AG09309 (cell line): ENCODE results near the gene GRIK1.

ENCODE experiments used
- DNase-seq: peaks from one replicate; pipeline ENCODE4 v3.0.0-alpha.2; 2010; ENCODE audit warnings: low read depth
- H3K4me3 ChIP-seq: 2 replicates; pipeline ENCODE4 v1.5.1; 2011; ENCODE audit warnings: mild to moderate bottlenecking, low read depth, low read length, moderate library complexity; ENCODE audit not compliant: control insufficient read depth
- TF ChIP-seq, protein P1 (sequence below): IDR thresholded peaks from 2 replicates; pipeline ENCODE4 v1.5.1; 2011; ENCODE audit warnings: mild to moderate bottlenecking, low read depth, low read length, inconsistent platforms; ENCODE audit not compliant: insufficient read depth, control insufficient read depth; ENCODE audit errors: missing control alignments

Gene GRIK1

DNA sequence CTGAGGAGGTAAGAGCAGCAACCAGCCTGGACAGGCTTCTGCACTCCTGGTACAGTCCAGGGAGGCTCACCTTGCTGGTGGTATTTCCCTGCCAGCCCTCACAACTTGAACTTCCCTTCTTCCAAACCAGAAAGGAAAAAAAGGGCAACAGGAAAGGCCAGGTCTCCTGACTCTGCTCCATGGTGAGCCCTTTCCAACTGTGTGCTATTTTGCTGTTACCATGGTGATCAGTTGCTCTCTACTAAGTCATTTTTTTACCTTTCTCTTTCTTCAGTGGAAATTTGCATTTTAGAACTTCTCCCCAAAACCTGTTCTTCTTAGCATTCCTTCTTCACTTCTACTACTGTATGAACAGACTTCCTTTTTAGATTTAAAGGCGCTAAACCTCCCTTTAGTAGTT is 164.3 kb downstream of the GRIK1 start:
- TF ChIP-seq, protein P1, sequence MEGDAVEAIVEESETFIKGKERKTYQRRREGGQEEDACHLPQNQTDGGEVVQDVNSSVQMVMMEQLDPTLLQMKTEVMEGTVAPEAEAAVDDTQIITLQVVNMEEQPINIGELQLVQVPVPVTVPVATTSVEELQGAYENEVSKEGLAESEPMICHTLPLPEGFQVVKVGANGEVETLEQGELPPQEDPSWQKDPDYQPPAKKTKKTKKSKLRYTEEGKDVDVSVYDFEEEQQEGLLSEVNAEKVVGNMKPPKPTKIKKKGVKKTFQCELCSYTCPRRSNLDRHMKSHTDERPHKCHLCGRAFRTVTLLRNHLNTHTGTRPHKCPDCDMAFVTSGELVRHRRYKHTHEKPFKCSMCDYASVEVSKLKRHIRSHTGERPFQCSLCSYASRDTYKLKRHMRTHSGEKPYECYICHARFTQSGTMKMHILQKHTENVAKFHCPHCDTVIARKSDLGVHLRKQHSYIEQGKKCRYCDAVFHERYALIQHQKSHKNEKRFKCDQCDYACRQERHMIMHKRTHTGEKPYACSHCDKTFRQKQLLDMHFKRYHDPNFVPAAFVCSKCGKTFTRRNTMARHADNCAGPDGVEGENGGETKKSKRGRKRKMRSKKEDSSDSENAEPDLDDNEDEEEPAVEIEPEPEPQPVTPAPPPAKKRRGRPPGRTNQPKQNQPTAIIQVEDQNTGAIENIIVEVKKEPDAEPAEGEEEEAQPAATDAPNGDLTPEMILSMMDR, result no peak
- DNase-seq, result no peak
- H3K4me3 ChIP-seq, result no peak overlapping the region

DNA sequence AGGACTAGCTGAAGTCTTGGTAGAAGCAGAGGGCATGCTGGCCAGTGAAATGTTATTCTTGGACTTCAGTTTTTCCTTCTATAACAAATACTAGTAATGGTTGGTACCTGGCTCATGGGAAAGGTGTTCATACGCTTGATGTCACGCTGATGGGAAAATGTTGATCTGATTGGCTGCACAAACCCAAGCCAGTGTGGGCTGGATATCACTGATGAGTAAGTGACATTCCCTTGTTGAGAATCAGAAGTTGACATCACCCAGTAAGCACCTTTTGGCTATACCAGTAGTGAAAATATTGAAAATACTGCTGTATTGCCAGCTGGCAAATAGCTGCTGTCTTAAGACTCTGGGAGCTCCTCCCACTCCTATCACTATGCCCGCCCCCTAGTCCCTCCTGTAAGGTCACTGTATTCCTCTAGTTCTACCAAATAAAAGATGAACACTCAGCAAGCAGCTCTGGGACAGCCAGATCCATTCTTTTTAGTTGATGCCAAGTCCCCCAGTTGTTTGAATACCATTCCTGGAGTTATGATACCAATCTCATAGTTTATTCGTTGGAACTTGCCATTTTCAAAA is 168.2 kb downstream of the GRIK1 start:
- no peak for DNase-seq
- TF ChIP-seq, protein P1, result no peak
- no peak overlapping the region for H3K4me3 ChIP-seq

DNA sequence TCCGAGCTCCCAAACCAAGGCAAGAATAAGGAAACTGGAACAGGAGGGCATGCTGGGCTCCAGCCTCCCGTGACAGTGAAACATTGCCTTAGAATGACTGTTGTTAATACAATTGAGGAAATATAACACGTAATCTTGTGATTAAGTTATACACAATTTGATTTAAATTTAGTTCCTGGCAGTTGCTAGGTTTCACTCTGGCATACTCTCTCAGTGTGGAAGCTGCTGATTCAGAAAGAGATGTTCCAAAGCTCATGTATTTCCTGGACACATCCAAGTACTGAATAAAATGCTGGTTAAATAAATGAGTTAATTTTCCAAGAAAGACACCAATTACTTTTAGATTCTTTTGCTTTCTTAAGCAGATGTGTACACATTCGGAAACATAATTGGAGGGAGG is 176.1 kb downstream of the GRIK1 start:
- H3K4me3 ChIP-seq, result no peak overlapping the region
- TF ChIP-seq, protein P1, result no peak

DNA sequence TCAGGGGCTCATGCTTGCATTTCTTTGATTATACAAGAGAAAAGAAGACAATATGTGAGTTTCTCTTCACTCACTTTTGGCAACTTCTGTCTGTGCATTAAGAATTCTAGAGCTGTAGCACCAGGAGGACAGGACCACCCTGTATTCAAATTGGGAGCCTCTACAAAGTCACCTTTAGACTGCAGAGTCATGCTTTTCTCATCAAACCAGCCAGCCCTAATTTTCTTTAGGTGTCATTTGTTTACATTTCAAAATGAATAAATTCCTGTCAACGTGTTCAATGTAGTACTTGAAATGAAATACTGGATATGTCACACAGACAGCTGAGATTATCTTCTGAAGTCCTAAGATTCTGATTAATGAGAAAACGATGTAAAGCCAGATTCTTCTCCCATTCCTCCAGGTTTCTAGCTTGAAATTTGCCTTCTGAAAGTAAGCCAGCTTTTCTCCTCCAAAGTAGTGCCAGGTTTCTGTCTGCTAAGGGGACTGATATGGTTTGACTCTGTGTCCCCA is 177.2 kb downstream of the GRIK1 start:
- DNase-seq, result no peak
- TF ChIP-seq, protein P1, result no peak
- no peak overlapping the region for H3K4me3 ChIP-seq

More for the DNA sequence above, 176.1 kb downstream of the GRIK1 start:
- DNase-seq, result no peak

DNA sequence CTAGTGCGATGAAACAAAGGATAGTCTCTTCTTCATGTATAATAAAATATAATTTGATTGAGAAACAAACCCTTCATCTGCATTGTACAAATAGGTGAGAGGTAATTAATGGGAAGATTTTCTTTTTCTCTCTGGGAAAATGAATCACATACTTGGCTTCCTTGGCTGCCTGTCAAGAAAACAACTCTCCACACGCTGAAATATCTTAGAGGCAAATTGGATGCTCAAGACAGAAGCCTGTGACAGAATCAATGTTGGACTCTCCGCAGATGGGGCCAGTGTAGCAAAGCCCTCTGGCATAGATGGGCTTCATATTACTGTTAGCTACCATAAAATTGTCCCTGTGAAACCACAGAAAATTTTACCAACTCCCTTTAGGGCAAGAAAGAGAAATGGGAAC is 186.6 kb downstream of the GRIK1 start:
- TF ChIP-seq, protein P1, result no peak

DNA sequence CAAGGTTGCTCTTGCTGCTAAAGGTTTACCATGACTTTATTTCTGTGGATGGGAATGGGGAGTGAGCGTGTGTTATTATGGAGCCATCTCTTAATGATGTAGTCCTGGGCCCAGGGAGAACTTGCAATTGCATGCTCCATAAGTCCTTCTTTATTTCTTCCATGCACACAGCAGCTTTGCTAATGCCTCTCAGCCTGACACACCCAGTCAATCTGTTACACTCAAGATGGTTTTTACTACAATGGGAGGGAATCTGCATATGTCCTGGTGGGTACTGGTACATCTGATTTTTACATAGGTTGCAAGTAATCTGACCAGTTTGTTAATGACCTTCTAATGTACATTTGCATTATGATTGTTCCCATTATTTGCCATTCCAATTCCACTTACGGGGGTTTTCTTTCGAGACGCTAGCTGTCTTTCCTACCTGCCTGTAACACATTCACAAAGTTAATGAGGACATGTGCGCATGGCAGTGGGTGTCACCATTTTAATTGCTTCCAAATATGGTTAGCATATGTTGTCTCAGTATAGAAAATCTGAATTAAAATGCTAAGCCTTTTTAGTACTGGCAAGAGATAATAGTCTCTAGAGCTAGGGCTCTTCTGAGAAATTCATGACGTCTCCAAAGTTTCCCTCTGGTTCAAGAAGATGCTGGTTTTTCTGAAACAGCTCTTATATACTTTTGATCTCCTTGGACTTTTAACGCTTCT is 188.2 kb downstream of the GRIK1 start:
- H3K4me3 ChIP-seq, result no peak overlapping the region
- DNase-seq, result no peak
- TF ChIP-seq, protein P1, result no peak

More for the DNA sequence above, 186.6 kb downstream of the GRIK1 start:
- no peak overlapping the region for H3K4me3 ChIP-seq
- DNase-seq, result no peak

DNA sequence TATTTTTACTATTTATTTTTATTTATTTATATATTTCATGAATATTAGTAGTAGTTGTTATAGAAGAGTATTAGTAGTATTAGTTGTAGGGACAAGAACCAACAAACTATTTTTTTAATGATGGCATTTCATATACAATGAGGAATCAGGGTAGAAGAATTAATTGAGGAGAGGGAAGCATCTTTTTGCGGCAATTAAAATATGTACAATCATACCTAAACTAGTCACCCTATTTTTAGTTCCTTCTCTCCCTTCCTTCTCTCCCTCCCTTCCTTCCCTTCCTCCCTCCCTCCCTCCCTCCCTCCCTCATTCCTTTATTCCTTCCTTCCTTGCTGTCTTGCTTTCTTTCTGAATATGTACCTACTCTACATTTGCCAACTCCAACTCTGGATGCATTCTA is 189.8 kb downstream of the GRIK1 start:
- TF ChIP-seq, protein P1, result no peak
- no peak overlapping the region for H3K4me3 ChIP-seq
- no peak for DNase-seq
